H1 (cell line): ENCODE measurements around the gene LSM7. TPM values are rescaled to one million over a fixed set of nuclear protein-coding genes. Genes with fewer than 3 reads are reported as not detected.

Experiments
- CHD7 ChIP-seq: fragments of 300-600 bp; sonication (generic); IDR thresholded peaks from 2 replicates; pipeline ENCODE4 v1.7.1; 2012; ENCODE audit warnings: low read length, moderate library complexity, mild to moderate bottlenecking, inconsistent platforms; ENCODE audit not compliant: insufficient replicate concordance
- polyA plus RNA-seq, 7 experiments: library from polyadenylated mRNA; depleted of rRNA in 3 of 7; stranded (reverse) in 5 of 7; unstranded in 2 of 7; fragments of >200 nt in 5 of 7; fragments of 200-250 nt in 2 of 7; gene quantifications; 1 replicate in 5 of 7; 2 replicates in 1 of 7; 4 replicates in 1 of 7; pipeline versions ENCODE4 v1.2.1 to v1.2.3, GENCODE V29; 2011 to 2013; ENCODE audit warnings: missing spikeins in 2 of 7, mixed read lengths in 2 of 7
- total RNA-seq: library from RNA; stranded (reverse); fragmentation: NEBNext Ultra II Directional; extraction: Animal tissue kit (Norgen Biotek cat#: 25700); gene quantifications from 2 replicates; pipeline ENCODE4 v1.2.1, GENCODE V29; 2021

Gene LSM7
- total and polyA plus RNA-seq, 2 of the 8 experiments (the other 6 are each of a cell fraction or from before 2014, with no cell fraction given), result 228 to 1,335 TPM

DNA sequence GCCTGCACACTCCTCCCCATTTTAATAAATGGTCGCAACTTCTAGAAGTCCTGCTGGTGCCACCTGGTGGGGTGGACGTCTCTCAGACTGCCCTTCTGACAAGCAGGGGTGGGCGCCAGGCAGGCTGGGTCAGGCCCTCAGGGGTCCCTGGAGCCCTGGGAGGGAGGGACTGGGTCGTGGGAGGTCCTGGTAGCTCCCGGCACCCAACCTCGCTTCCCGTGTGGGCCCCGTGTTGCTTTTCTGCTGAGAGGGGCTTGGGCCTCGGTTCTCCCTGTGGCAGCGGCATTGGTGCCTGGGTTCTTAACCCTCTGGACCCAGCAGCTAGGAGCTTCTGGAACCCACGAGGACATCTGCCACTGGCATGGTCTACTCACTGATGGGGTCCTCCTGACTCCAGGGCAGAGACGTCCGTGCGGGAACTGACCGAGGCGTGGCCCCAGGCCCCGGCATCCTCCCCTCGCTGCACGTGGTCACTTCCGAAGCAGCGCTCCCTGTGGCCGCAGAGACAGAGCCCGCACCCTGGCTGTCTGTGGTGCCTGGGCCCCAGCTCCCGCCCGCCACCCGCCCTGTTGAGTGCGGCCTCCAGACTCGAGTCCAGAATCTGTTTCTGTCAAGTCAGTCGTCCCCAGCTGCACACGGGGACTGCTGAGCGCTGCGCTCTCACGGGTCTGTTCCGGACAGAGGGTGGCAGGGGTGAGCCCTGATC lies 25.7 kb upstream of the LSM7 start (continued):
- TF ChIP-seq CHD7, result no peak
